KMS-11 (cell line): Measurements from ENCODE around the gene ZNF532.

ENCODE experiments used
- H2AFZ ChIP-seq: fragments of 200-600 bp; sonication (generic); 2 replicates; pipeline ENCODE4 v1.6.1; 2016; ENCODE audit warnings: antibody characterized with exemption, mixed run types, low read depth
- H3K27ac ChIP-seq: fragments of 200-600 bp; sonication (generic); 2 replicates; pipeline ENCODE4 v1.6.1; 2016; ENCODE audit warnings: mild to moderate bottlenecking, mixed run types
- H3K27me3 ChIP-seq: fragments of 200-600 bp; sonication (generic); 2 replicates; pipeline ENCODE4 v1.6.1; 2017; ENCODE audit warnings: mild to moderate bottlenecking, low read depth, mixed run types, moderate library complexity; ENCODE audit not compliant: insufficient read depth
- H3K36me3 ChIP-seq: fragments of 200-600 bp; sonication (generic); 2 replicates; pipeline ENCODE4 v1.6.1; 2017; ENCODE audit warnings: mild to moderate bottlenecking, mixed run types; ENCODE audit not compliant: insufficient read depth
- H3K4me1 ChIP-seq: fragments of 200-600 bp; sonication (generic); 2 replicates; pipeline ENCODE4 v1.6.1; 2016; ENCODE audit warnings: mild to moderate bottlenecking, low read depth, mixed run types; ENCODE audit not compliant: poor library complexity, severe bottlenecking
- H3K4me2 ChIP-seq: fragments of 200-600 bp; sonication (generic); 2 replicates; pipeline ENCODE4 v1.7.0; 2016; ENCODE audit warnings: mild to moderate bottlenecking, mixed run types
- H3K4me3 ChIP-seq: fragments of 200-600 bp; sonication (generic); IDR thresholded peaks from 2 replicates; pipeline ENCODE4 v1.6.1; 2017; ENCODE audit warnings: low read depth, low read length, mixed read lengths; ENCODE audit not compliant: insufficient read depth
- H3K79me2 ChIP-seq: fragments of 200-600 bp; sonication (generic); 2 replicates; pipeline ENCODE4 v1.6.1; 2016; ENCODE audit warnings: low read depth, mixed run types; ENCODE audit not compliant: insufficient read depth
- H3K9ac ChIP-seq: fragments of 200-600 bp; sonication (generic); 2 replicates; pipeline ENCODE4 v1.6.1; 2016; ENCODE audit warnings: mild to moderate bottlenecking, mixed run types
- H4K20me1 ChIP-seq: fragments of 200-600 bp; sonication (generic); 2 replicates; pipeline ENCODE4 v1.6.1; 2016; ENCODE audit warnings: mild to moderate bottlenecking, mixed run types; ENCODE audit not compliant: insufficient read depth
- CTCF ChIP-seq: fragments of 200-600 bp; sonication (generic); conservative IDR thresholded peaks from 2 replicates; pipeline ENCODE4 v1.6.1; 2017; ENCODE audit warnings: low read depth, mild to moderate bottlenecking, antibody characterized with exemption, low read length, moderate library complexity, mixed read lengths

The ZNF532 gene

DNA sequence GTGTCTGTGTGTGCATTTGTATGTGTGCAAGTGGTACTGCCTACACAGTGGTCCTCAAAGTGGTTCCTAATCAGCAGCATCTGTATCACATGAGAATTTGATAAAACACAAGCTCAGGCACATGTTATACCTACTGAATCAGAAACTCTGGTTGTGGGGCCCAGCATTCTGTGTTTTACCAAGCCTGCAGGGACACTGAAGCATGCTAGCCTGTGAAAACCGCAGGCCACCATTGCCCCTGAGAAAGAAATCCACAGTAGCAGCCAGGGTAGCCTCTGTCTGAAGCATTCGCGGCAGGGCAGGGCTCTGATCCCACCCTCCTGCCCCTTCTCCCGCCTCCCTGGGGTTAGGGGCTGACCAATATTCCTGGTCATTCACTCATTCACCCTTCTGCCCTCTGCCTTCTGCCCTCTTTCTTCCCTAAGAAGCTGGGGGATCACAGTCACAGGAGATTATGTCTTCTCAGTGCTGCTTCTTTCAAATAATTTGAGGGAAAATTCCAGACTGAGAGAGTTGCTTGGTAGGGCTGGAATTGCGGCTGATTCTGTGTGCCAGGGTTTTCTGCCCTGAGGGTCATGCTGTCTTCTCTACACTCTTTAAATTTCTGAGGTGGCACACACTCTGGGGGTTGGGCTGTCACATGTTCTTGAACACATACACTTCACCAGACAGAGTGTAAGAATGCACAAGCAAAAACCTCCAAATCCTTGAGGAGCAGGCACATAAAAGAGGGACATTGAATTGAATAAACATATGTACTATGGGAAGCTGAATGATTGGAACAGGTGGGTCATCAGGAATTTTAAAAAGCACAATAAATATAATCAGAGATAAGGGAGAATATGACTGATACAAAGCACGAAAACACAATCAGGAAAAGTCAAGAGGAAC, 148.4 kb downstream of the ZNF532 start:
- Histone ChIP-seq H3K27ac (no peak overlapping the region), H3K9ac (no peak overlapping the region), H4K20me1 (no peaks in the 10 kb centered on the region), H3K4me3 (no peak overlapping the region), H3K4me1 (no peaks in the 10 kb centered on the region), H3K79me2 (no peaks in the 10 kb centered on the region), H2AFZ (no peak overlapping the region), H3K4me2 (no peak overlapping the region), H3K27me3 (no peaks in the 10 kb centered on the region), H3K36me3 (no peaks in the 10 kb centered on the region)
- no peak for TF ChIP-seq CTCF

- Histone ChIP-seq H2AFZ (no peak overlapping the region), H3K79me2 (no peaks in the 10 kb centered on the region), H3K27me3 (no peaks in the 10 kb centered on the region), H3K27ac (no peak overlapping the region), H4K20me1 (no peaks in the 10 kb centered on the region), H3K9ac (no peak overlapping the region), H3K4me1 (no peaks in the 10 kb centered on the region), H3K4me3 (no peak overlapping the region), H3K36me3 (no peaks in the 10 kb centered on the region), H3K4me2 (no peak overlapping the region)
- TF ChIP-seq CTCF = no peak
Measured at GRCh38 chr18:59013744-59014143, 149.1 kb downstream of the ZNF532 start.

GRCh38 chr18:59015531-59016152, 151.0 kb downstream of the ZNF532 start:
- Histone ChIP-seq H3K4me3 (no peak overlapping the region), H3K4me1 (no peaks in the 10 kb centered on the region), H3K27ac (no peak overlapping the region), H2AFZ (no peak overlapping the region), H3K9ac (no peak overlapping the region), H3K36me3 (no peaks in the 10 kb centered on the region), H4K20me1 (no peaks in the 10 kb centered on the region), H3K4me2 (no peak overlapping the region), H3K27me3 (no peaks in the 10 kb centered on the region), H3K79me2 (no peaks in the 10 kb centered on the region)
- TF ChIP-seq CTCF = no peak

DNA sequence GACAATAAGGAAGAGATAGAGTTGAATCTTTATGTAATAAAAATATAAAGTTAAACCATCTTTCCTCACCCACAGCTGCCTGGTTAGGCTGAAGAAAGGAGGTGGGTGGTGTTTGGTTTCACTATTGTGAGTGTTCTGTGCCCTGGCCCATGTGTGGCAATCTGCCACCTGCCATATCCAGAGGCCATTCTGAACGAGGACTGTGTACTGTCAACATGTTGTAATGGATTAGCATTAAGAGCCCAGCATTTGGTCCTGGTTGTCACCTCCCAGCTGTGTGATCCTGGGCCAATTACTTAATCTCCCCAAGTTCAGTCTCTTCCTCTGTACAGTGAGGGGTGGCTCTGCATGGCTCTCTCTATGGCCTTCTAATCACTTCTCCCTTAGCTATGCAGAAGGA, 156.8 kb downstream of the ZNF532 start:
- H3K79me2 ChIP-seq = no peaks in the 10 kb centered on the region
- no peaks in the 10 kb centered on the region for H3K4me1 ChIP-seq
- H3K4me3 ChIP-seq = no peak overlapping the region
- no peaks in the 10 kb centered on the region for H3K36me3 ChIP-seq
- no peak overlapping the region for H2AFZ ChIP-seq
- H4K20me1 ChIP-seq = no peaks in the 10 kb centered on the region
- H3K9ac ChIP-seq = no peak overlapping the region
- H3K4me2 ChIP-seq = no peak overlapping the region
- no peak overlapping the region for H3K27ac ChIP-seq
- TF ChIP-seq CTCF = no peak
- no peaks in the 10 kb centered on the region for H3K27me3 ChIP-seq
